B cell (primary cell): ENCODE data around the gene BABAM1. TPM values are rescaled to one million over a fixed set of nuclear protein-coding genes. Genes with fewer than 3 reads are reported as not detected.

Source experiments
- ATAC-seq: fragments of 200-7000 bp; cut with Tn5 transposase; one replicate; pipeline ENCODE4 v1.10.0; 2021; ENCODE audit warnings: low read depth, mild to moderate bottlenecking, moderate number of reproducible peaks, moderate library complexity
- CTCF ChIA-PET: fragments of 350-600 bp; sonication (Branson Sonifier 250); formaldehyde crosslinking; loops from one replicate; lab custom pipeline; 2021; ENCODE audit warnings: antibody characterized with exemption, inconsistent platforms; lab: Charles Lee
- POLR2A ChIA-PET: fragments of 350-600 bp; sonication (Branson Sonifier 250); formaldehyde crosslinking; loops from one replicate; lab custom pipeline; 2021; ENCODE audit warnings: antibody characterized with exemption; lab: Charles Lee
- DNase-seq: peaks from one replicate; pipeline ENCODE4 v3.0.0; 2013
- H2AFZ ChIP-seq: 2 replicates; pipeline ENCODE4 v1.6.1; 2012; ENCODE audit warnings: mild to moderate bottlenecking, low read depth, low read length; ENCODE audit not compliant: insufficient read depth, poor library complexity, severe bottlenecking
- H3K27ac ChIP-seq, 2 donors: 1 replicate in 1 of 2; 2 replicates in 1 of 2; pipeline ENCODE4 v1.5.1; 2012 to 2013; ENCODE audit warnings: low read length in 2 of 2, mild to moderate bottlenecking in 2 of 2, moderate library complexity in 1 of 2
- H3K27me3 ChIP-seq, 4 experiments: fragments of 200-600 bp in 1 of 4; sonication (generic) in 1 of 4; replicated peaks in 1 of 4; 1 replicate in 2 of 4; 2 replicates in 2 of 4; pipeline versions ENCODE4 v1.6.1 to v1.7.0; 2013 to 2016; ENCODE audit warnings: low read length in 3 of 4, mild to moderate bottlenecking in 2 of 4, mixed read lengths in 1 of 4, moderate library complexity in 1 of 4; ENCODE audit not compliant: insufficient read depth in 4 of 4, control insufficient read depth in 3 of 4; ENCODE audit errors: control extremely low read depth in 1 of 4
- H3K36me3 ChIP-seq, 2 experiments: replicated peaks in 1 of 2; 1 replicate in 1 of 2; 2 replicates in 1 of 2; pipeline versions ENCODE4 v1.6.1 to v1.7.1; 2013; ENCODE audit warnings: low read length in 1 of 2; ENCODE audit not compliant: insufficient read depth in 2 of 2, control insufficient read depth in 1 of 2; ENCODE audit errors: control extremely low read depth in 1 of 2, extremely low read depth in 1 of 2
- H3K4me1 ChIP-seq, 2 donors: fragments of 200-600 bp in 1 of 2; sonication (generic) in 1 of 2; 1 replicate in 1 of 2; 2 replicates in 1 of 2; pipeline versions ENCODE4 v1.5.1 to v1.6.1; 2013 to 2017; ENCODE audit warnings: low read length in 2 of 2; ENCODE audit not compliant: control insufficient read depth in 2 of 2, insufficient read depth in 2 of 2
- H3K4me2 ChIP-seq: replicated peaks from 2 replicates; pipeline ENCODE3; 2012; ENCODE audit warnings: mild to moderate bottlenecking, low read depth, low read length; ENCODE audit not compliant: poor library complexity, severe bottlenecking
- H3K4me3 ChIP-seq, 5 experiments: fragments of 200-600 bp in 1 of 5; sonication (generic) in 1 of 5; 1 replicate in 3 of 5; 2 replicates in 2 of 5; pipeline versions ENCODE4 v1.5.1 to v1.7.0; 2011 to 2016; ENCODE audit warnings: low read length in 4 of 5, mild to moderate bottlenecking in 4 of 5, low read depth in 2 of 5, control low read depth in 1 of 5, moderate library complexity in 1 of 5; ENCODE audit not compliant: insufficient read depth in 1 of 5; ENCODE audit errors: control extremely low read depth in 1 of 5, extremely low read depth in 1 of 5
- H3K79me2 ChIP-seq: fragments of 200-600 bp; sonication (generic); one replicate; pipeline ENCODE4 v1.6.0; 2016; ENCODE audit warnings: low read length; ENCODE audit not compliant: control insufficient read depth, insufficient read depth
- H3K9ac ChIP-seq: fragments of 200-600 bp; sonication (generic); 2 replicates; pipeline ENCODE4 v1.6.1; 2017; ENCODE audit warnings: mild to moderate bottlenecking, low read length, moderate library complexity
- H3K9me3 ChIP-seq, 3 donors: one replicate each; pipeline versions ENCODE4 v1.6.1 to v1.7.1; 2013; ENCODE audit warnings: low read length in 2 of 3; ENCODE audit not compliant: control insufficient read depth in 2 of 3, insufficient read depth in 1 of 3; ENCODE audit errors: control extremely low read depth in 1 of 3
- H4K20me1 ChIP-seq: 2 replicates; pipeline ENCODE4 v1.6.0; 2012; ENCODE audit warnings: mild to moderate bottlenecking, low read length; ENCODE audit not compliant: insufficient read depth, control insufficient read depth, poor library complexity, severe bottlenecking
- H3K27ac Mint-ChIP-seq: one replicate; pipeline ENCODE4 v1.8.0; 2021; ENCODE audit warnings: mixed read lengths
- H3K27me3 Mint-ChIP-seq: one replicate; pipeline ENCODE4 v1.8.0; 2021; ENCODE audit warnings: mixed read lengths
- H3K4me1 Mint-ChIP-seq: one replicate; pipeline ENCODE4 v1.8.0; 2021; ENCODE audit warnings: mixed read lengths
- H3K4me3 Mint-ChIP-seq: one replicate; pipeline ENCODE4 v1.8.0; 2021; ENCODE audit warnings: mixed read lengths
- H3K9me3 Mint-ChIP-seq: one replicate; pipeline ENCODE4 v1.8.0; 2022; ENCODE audit warnings: mixed read lengths; ENCODE audit not compliant: insufficient read depth
- CTCF ChIP-seq: fragments of 200-600 bp; IDR thresholded peaks from one replicate; pipeline ENCODE4 v1.8.0; 2022; ENCODE audit warnings: antibody characterized with exemption, mild to moderate bottlenecking
- EZH2 ChIP-seq: IDR thresholded peaks from 2 replicates; pipeline ENCODE4 v1.6.1; 2012; ENCODE audit warnings: borderline replicate concordance, low read depth, mild to moderate bottlenecking, moderate library complexity, low read length; ENCODE audit not compliant: insufficient read depth, poor library complexity, severe bottlenecking
- WGBS: methylation state at CpG from one replicate; pipeline ENCODE4 v1.1.5; 2013; ENCODE audit warnings: missing lambda C conversion rate; ENCODE audit not compliant: insufficient coverage; 5-methylcytosine and 5-hydroxymethylcytosine counted together
- intact Hi-C: fragments of 100-400 bp; cut with micrococcal nuclease; formaldehyde crosslinking; loops from one replicate; pipeline ENCODE4 v1.10.0; 2022
- polyA plus RNA-seq: library from polyadenylated mRNA; depleted of rRNA; stranded (reverse); fragments of >200 nt; gene quantifications from 2 replicates; pipeline ENCODE4 v1.2.3, GENCODE V29; 2012
- total RNA-seq, 2 donors: library from RNA; stranded (reverse); fragments of 120-200 nt in 1 of 2; gene quantifications; 1 replicate in 1 of 2; 2 replicates in 1 of 2; pipeline versions ENCODE4 v1.2.3 to v1.2.4, GENCODE V29; 2013 to 2022

The BABAM1 gene
- total and polyA plus RNA-seq, 2 donors (not counting 1 experiment from before 2014, with no cell fraction given) = 105 to 129 TPM

- no peaks in the 10 kb centered on the region for H3K9me3 ChIP-seq
- Mint-ChIP-seq H3K4me3 (peak overlapping the region; percentile 95), H3K27me3 (no peaks in the 10 kb centered on the region), H3K4me1 (peaks cover 25% of the 10 kb centered on the region), H3K27ac (peak overlapping the region; percentile 95), H3K9me3 (no peaks in the 10 kb centered on the region)
- no peaks in the 10 kb centered on the region for H3K36me3 ChIP-seq
- no peaks in the 10 kb centered on the region for H3K79me2 ChIP-seq
- no peak for TF ChIP-seq EZH2
- no peak for TF ChIP-seq CTCF
- ATAC-seq (no peak), DNase-seq (no peak)
- WGBS = 27% methylated on average over 20 of the region's 21 CpGs
- H3K9ac ChIP-seq = peak overlapping the region; percentile 69
- peak overlapping the region; percentile 76 for H2AFZ ChIP-seq
- H4K20me1 ChIP-seq = no peaks in the 10 kb centered on the region
- H3K27me3 ChIP-seq = no peaks in the 10 kb centered on the region
- POLR2A ChIA-PET = interaction anchor here (0.6 kb wide), 1 partner anchor 596 kb away, joined by 6 read pairs; no protein-coding TSS in a partner anchor
- intact Hi-C loops = loop anchor here (1.0 kb wide), 2 partner anchors 13 to 21 kb away; partner anchors contain the start of gene OCEL1
- CTCF ChIA-PET = interaction anchor here (0.9 kb wide), 1 partner anchor 25 kb away, joined by 3 read pairs; no protein-coding TSS in a partner anchor
- H3K4me2 ChIP-seq = peak overlapping the region; percentile 85
- H3K4me3 ChIP-seq = peak overlapping the region; percentile 9 to 76 (median 65)
- no peak overlapping the region for H3K27ac ChIP-seq
- peaks cover 5 to 29% of the 10 kb centered on the region in 2 donors for H3K4me1 ChIP-seq
Measured at GRCh38 chr19:17246681-17247425, 20.4 kb upstream of the BABAM1 start.
